Left renal pelvis (tissue), 4 donors: ENCODE results near the gene HOXB5. TPM values are rescaled to one million over a fixed set of nuclear protein-coding genes. Genes with fewer than 3 reads are reported as not detected.

Experiments
- DNase-seq, 4 donors: peaks; one replicate each; pipeline ENCODE4 v3.0.0-alpha.2; 2013; ENCODE audit warnings: low read depth in 4 of 4, low spot score in 3 of 4
- polyA plus RNA-seq, 4 donors: library from polyadenylated mRNA; unstranded; fragments of 120-200 nt; gene quantifications; one replicate each; pipeline ENCODE4 v1.2.1, GENCODE V29; 2013; ENCODE audit not compliant: insufficient read length in 4 of 4

HOXB5 gene
- polyA plus RNA-seq, 4 donors = 13.7 to 51.2 (median 30.4) TPM

- no peak for DNase-seq
Observed at GRCh38 chr17:48551596-48552465, 41.7 kb downstream of the HOXB5 start.

- DNase-seq = no peak
Observed at GRCh38 chr17:48551214-48551555, 42.4 kb downstream of the HOXB5 start.

- DNase-seq = no peak
Observed at GRCh38 chr17:48550502-48551213, 42.9 kb downstream of the HOXB5 start.

GRCh38 chr17:48549914-48550501 lies 43.6 kb downstream of the HOXB5 start:
- no peak for DNase-seq

GRCh38 chr17:48549281-48549630 lies 44.3 kb downstream of the HOXB5 start:
- DNase-seq = no peak

- DNase-seq = no peak
Observed at GRCh38 chr17:48548523-48549280, 44.9 kb downstream of the HOXB5 start.

GRCh38 chr17:48547808-48548522 lies 45.6 kb downstream of the HOXB5 start:
- no peak for DNase-seq

GRCh38 chr17:48546924-48547807 lies 46.4 kb downstream of the HOXB5 start:
- no peak for DNase-seq

GRCh38 chr17:48546137-48546923 lies 47.2 kb downstream of the HOXB5 start:
- DNase-seq = no peak

- no peak for DNase-seq
Observed at GRCh38 chr17:48545539-48545938, 48.0 kb downstream of the HOXB5 start.

- DNase-seq = no peak
Observed at GRCh38 chr17:48545022-48545375, 48.6 kb downstream of the HOXB5 start, which contains the start of gene HOXB2. Gene HOXB2, minus strand, starts transcription at chr17:48545109. Its CDS starts 198 bp downstream, at chr17:48544911.

- no peak for DNase-seq
Observed at GRCh38 chr17:48544349-48545021, 49.1 kb downstream of the HOXB5 start.

GRCh38 chr17:48543854-48544348 lies 49.7 kb downstream of the HOXB5 start:
- DNase-seq = no peak

- no peak for DNase-seq
Observed at GRCh38 chr17:48543107-48543853, 50.3 kb downstream of the HOXB5 start.

GRCh38 chr17:48542698-48543106 lies 50.9 kb downstream of the HOXB5 start:
- no peak for DNase-seq

GRCh38 chr17:48542114-48542656 lies 51.4 kb downstream of the HOXB5 start:
- no peak for DNase-seq
